Aorta (tissue), 5 donors: ENCODE measurements around the gene MAGEF1. TPM values are rescaled to one million over a fixed set of nuclear protein-coding genes. Genes with fewer than 3 reads are reported as not detected.

ENCODE experiments used
- ATAC-seq: fragments of 200-7000 bp; cut with Tn5 transposase; one replicate; pipeline ENCODE4 v1.9.1; 2022; ENCODE audit warnings: moderate library complexity; ENCODE audit not compliant: low FRiP score
- DNase-seq, 2 donors: peaks; one replicate each; pipeline ENCODE4 v3.0.0-alpha.2; 2020
- H3K27ac ChIP-seq, 2 donors: one replicate each; pipeline ENCODE4 v1.5.1; 2013; ENCODE audit warnings: low read length in 2 of 2, mild to moderate bottlenecking in 2 of 2, moderate library complexity in 2 of 2, control low read depth in 1 of 2, inconsistent platforms in 1 of 2, low read depth in 1 of 2
- H3K27me3 ChIP-seq, 2 donors: one replicate each; pipeline ENCODE4 v1.6.1; 2013; ENCODE audit warnings: control low read depth in 1 of 2, low read length in 1 of 2, mild to moderate bottlenecking in 1 of 2, moderate library complexity in 1 of 2; ENCODE audit not compliant: insufficient read depth in 2 of 2, control insufficient read depth in 1 of 2
- H3K36me3 ChIP-seq, 2 donors: one replicate each; pipeline ENCODE4 v1.6.1; 2013; ENCODE audit warnings: control low read depth in 1 of 2, low read length in 1 of 2, mild to moderate bottlenecking in 1 of 2; ENCODE audit not compliant: insufficient read depth in 2 of 2, control insufficient read depth in 1 of 2
- H3K4me1 ChIP-seq, 2 donors: one replicate each; pipeline ENCODE4 v1.6.1; 2013; ENCODE audit warnings: low read length in 2 of 2, control low read depth in 1 of 2, mild to moderate bottlenecking in 1 of 2, moderate library complexity in 1 of 2; ENCODE audit not compliant: insufficient read depth in 2 of 2, control insufficient read depth in 1 of 2
- H3K4me3 ChIP-seq, 2 donors: one replicate each; pipeline ENCODE4 v1.5.1; 2013; ENCODE audit warnings: low read length in 2 of 2, control low read depth in 1 of 2, mild to moderate bottlenecking in 1 of 2
- H3K9me3 ChIP-seq: one replicate; pipeline ENCODE4 v1.6.1; 2013; ENCODE audit warnings: mild to moderate bottlenecking, low read length; ENCODE audit not compliant: control insufficient read depth
- WGBS, 2 donors: extraction: QIAGEN DNeasy Blood & Tissue Kit; methylation state at CpG; one replicate each; pipeline ENCODE4 v1.1.7; 2013; 5-methylcytosine and 5-hydroxymethylcytosine counted together
- intact Hi-C, 2 donors: fragments of 100-400 bp; cut with DNase I; formaldehyde crosslinking; loops; one replicate each; pipeline versions ENCODE4 v1.14.2 to v1.15.0; 2022
- polyA plus RNA-seq, 2 donors: library from polyadenylated mRNA; stranded (reverse); fragments of 200-250 nt; gene quantifications; one replicate each; pipeline ENCODE4 v1.2.3, GENCODE V29; 2013
- total RNA-seq, 2 donors: library from RNA; stranded (reverse); fragmentation: NEBNext Ultra II Directional; extraction: Animal tissue kit (Norgen Biotek cat#: 25700); gene quantifications; one replicate each; pipeline ENCODE4 v1.2.1, GENCODE V29; 2021
- donor health status: healthy with polysubstance abuse.
- donor health status: Bipolar disorder and iron deficiency.
- donor health status: DM: no; HTN: no; CAD: no.
- donor health status: DM: no; HTN: no; CAD: no.
- donor health status: DM: yes; HTN: yes; CAD: no.

Gene MAGEF1
- total and polyA plus RNA-seq, 4 donors: 17.9 to 34.2 (median 23.2) TPM

GRCh38 chr3:184755315-184755731 lies 43.5 kb upstream of the MAGEF1 start:
- intact Hi-C loops: no loop called here
- Histone ChIP-seq H3K36me3 (no peaks in the 10 kb centered on the region), H3K4me1 (no peaks in the 10 kb centered on the region), H3K27me3 (no peaks in the 10 kb centered on the region), H3K27ac (no peak overlapping the region), H3K9me3 (no peaks in the 10 kb centered on the region), H3K4me3 (no peak overlapping the region)
- peak in 1 of 2 donors; percentile 24 for DNase-seq
- WGBS, 2 donors: 84 to 96% methylated on average over 8 of the region's 8 CpGs
- no peak for ATAC-seq

GRCh38 chr3:184752361-184752760 lies 40.5 kb upstream of the MAGEF1 start:
- Histone ChIP-seq H3K4me1 (no peaks in the 10 kb centered on the region), H3K36me3 (no peaks in the 10 kb centered on the region), H3K9me3 (no peaks in the 10 kb centered on the region), H3K27ac (no peak overlapping the region), H3K4me3 (no peak overlapping the region), H3K27me3 (no peaks in the 10 kb centered on the region)
- peak; percentile 4 to 8 for DNase-seq
- intact Hi-C loops: no loop called here
- no peak for ATAC-seq
- WGBS, 2 donors: 95 to 96% methylated on average over 5 of the region's 5 CpGs

- WGBS, 2 donors: 92 to 95% methylated on average over 10 of the region's 10 CpGs
- H3K27ac ChIP-seq: no peak overlapping the region
- no peaks in the 10 kb centered on the region for H3K4me1 ChIP-seq
- ATAC-seq (no peak), DNase-seq (peak; percentile 26 to 44)
- H3K27me3 ChIP-seq: no peaks in the 10 kb centered on the region
- H3K9me3 ChIP-seq: no peaks in the 10 kb centered on the region
- intact Hi-C loops: no loop called here
- no peaks in the 10 kb centered on the region for H3K36me3 ChIP-seq
- no peak overlapping the region for H3K4me3 ChIP-seq
Measured at GRCh38 chr3:184751204-184752040, 39.6 kb upstream of the MAGEF1 start.

GRCh38 chr3:184750349-184751083 lies 38.7 kb upstream of the MAGEF1 start:
- no peaks in the 10 kb centered on the region for H3K4me1 ChIP-seq
- no peak overlapping the region for H3K27ac ChIP-seq
- H3K4me3 ChIP-seq: no peak overlapping the region
- no peaks in the 10 kb centered on the region for H3K9me3 ChIP-seq
- ATAC-seq (no peak), DNase-seq (peak; percentile 17 to 42)
- H3K36me3 ChIP-seq: no peaks in the 10 kb centered on the region
- intact Hi-C loops: no loop called here
- H3K27me3 ChIP-seq: no peaks in the 10 kb centered on the region
- WGBS, 2 donors: 75 to 84% methylated on average over 18 of the region's 18 CpGs

GRCh38 chr3:184749168-184749744 lies 37.4 kb upstream of the MAGEF1 start:
- WGBS, 2 donors: 92 to 95% methylated on average over 2 of the region's 2 CpGs
- intact Hi-C loops: no loop called here
- H3K9me3 ChIP-seq: no peaks in the 10 kb centered on the region
- H3K4me3 ChIP-seq: no peak overlapping the region
- no peaks in the 10 kb centered on the region for H3K27me3 ChIP-seq
- H3K27ac ChIP-seq: no peak overlapping the region
- H3K36me3 ChIP-seq: no peaks in the 10 kb centered on the region
- DNase-seq (no peak), ATAC-seq (no peak)
- no peaks in the 10 kb centered on the region for H3K4me1 ChIP-seq

GRCh38 chr3:184748219-184749135 lies 36.6 kb upstream of the MAGEF1 start:
- Histone ChIP-seq H3K4me1 (no peaks in the 10 kb centered on the region), H3K27ac (no peak overlapping the region), H3K36me3 (no peaks in the 10 kb centered on the region), H3K9me3 (no peaks in the 10 kb centered on the region), H3K4me3 (no peak overlapping the region), H3K27me3 (no peaks in the 10 kb centered on the region)
- 79 to 80% methylated on average over 8 of the region's 8 CpGs for WGBS, 2 donors
- DNase-seq (peak; percentile 51 to 58), ATAC-seq (no peak)
- intact Hi-C loops: no loop called here

GRCh38 chr3:184746131-184747120 lies 34.6 kb upstream of the MAGEF1 start:
- DNase-seq: peak; percentile 7 to 54
- no peak overlapping the region for H3K27ac ChIP-seq

More at GRCh38 chr3:184746131-184747120, 34.6 kb upstream of the MAGEF1 start:
- ATAC-seq: no peak
- WGBS, 2 donors: 88 to 93% methylated on average over 14 of the region's 14 CpGs
- H3K4me3 ChIP-seq: no peak overlapping the region
- no peaks in the 10 kb centered on the region for H3K36me3 ChIP-seq
- H3K4me1 ChIP-seq: no peaks in the 10 kb centered on the region
- intact Hi-C loops: no loop called here
- no peaks in the 10 kb centered on the region for H3K9me3 ChIP-seq
- H3K27me3 ChIP-seq: no peaks in the 10 kb centered on the region
